ENCODE results near the gene KCNQ1. TPM values are rescaled to one million over a fixed set of nuclear protein-coding genes. Genes with fewer than 3 reads are reported as not detected.

KCNQ1 gene
- total RNA-seq, 1 experiment from 2014 or later = not detected

DNA sequence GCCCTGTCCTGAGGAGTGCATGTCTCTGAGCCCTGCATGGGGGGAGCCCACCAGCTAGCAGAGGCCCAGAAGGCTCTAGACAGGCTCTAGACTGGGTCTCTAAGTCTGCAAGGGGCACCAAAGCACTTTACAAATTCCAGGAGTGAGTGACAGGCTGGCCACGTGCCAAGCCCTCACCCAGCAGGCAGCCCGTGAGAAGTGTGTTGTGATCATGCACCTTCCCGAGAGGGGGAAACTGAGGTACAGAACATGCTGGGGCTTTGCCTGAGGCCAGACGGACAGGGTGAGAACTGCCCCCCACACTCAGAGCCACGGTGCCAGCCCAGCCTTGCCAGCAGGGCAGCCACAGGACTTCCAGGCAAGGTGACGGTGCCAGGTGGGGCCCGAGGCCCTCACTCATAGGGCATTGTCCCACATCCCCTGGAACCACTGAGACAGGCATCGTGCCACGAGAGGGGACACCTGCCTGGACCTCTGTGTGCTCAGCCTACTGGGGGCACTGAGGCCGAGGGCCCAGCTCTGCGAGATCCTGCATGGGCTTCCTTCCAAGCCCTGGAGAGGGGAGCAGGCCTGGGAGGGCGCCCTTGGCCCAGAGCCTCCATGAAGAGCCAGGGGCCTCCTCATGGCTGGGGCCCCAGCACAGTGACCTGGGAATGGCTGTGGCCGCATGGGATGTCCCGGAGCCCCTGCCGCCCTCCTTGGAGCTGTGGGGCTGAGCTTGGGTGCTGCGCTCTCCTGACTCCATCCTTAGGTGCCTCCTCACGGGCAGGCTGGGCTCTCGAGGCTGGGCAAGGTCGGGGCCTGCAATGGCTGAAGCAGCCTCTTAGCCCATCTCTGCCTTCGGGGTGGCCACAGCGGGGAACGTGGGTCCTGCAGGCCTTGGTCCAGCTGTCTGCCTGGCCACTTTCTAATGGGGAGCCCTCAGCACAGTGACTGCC, 133.5 kb downstream of the KCNQ1 start:
- DNase-seq = no peak
- no peak overlapping the region for H2AFZ ChIP-seq
- no peaks in the 10 kb centered on the region for H3K27me3 ChIP-seq (ENCODE audit: insufficient read depth, low read depth)
- H3K36me3 ChIP-seq (ENCODE audit: low read depth) = no peaks in the 10 kb centered on the region
- H3K27ac ChIP-seq = no peak overlapping the region
- H3K4me1 ChIP-seq (replicated peaks; ENCODE audit: insufficient read depth) = no peaks in the 10 kb centered on the region
- intact Hi-C loops (cut with micrococcal nuclease; ENCODE audit: unreplicated experiment) = no loop called here
- H3K79me2 ChIP-seq (ENCODE audit: low read depth) = no peaks in the 10 kb centered on the region
- no TSS peak for BruUV-seq (replicated peaks)
- H3K4me2 ChIP-seq = no peak overlapping the region
- POLR2A ChIA-PET (ENCODE audit: unreplicated experiment) = no interaction called here
- H3K9me2 ChIP-seq (ENCODE audit: insufficient read depth) = no peaks in the 10 kb centered on the region
- CTCF ChIA-PET = no interaction called here
- no peaks in the 10 kb centered on the region for H3F3A ChIP-seq (ENCODE audit: insufficient read depth, low read depth)
- no peaks in the 10 kb centered on the region for H4K20me1 ChIP-seq (ENCODE audit: insufficient read depth)
- no peak for TF ChIP-seq EZH2 (IDR thresholded peaks at IDR 0.05; ENCODE audit: low read depth)
- TF ChIP-seq, protein P1, sequence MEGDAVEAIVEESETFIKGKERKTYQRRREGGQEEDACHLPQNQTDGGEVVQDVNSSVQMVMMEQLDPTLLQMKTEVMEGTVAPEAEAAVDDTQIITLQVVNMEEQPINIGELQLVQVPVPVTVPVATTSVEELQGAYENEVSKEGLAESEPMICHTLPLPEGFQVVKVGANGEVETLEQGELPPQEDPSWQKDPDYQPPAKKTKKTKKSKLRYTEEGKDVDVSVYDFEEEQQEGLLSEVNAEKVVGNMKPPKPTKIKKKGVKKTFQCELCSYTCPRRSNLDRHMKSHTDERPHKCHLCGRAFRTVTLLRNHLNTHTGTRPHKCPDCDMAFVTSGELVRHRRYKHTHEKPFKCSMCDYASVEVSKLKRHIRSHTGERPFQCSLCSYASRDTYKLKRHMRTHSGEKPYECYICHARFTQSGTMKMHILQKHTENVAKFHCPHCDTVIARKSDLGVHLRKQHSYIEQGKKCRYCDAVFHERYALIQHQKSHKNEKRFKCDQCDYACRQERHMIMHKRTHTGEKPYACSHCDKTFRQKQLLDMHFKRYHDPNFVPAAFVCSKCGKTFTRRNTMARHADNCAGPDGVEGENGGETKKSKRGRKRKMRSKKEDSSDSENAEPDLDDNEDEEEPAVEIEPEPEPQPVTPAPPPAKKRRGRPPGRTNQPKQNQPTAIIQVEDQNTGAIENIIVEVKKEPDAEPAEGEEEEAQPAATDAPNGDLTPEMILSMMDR (conservative IDR thresholded peaks at IDR 0.05) = no peak
- no peak overlapping the region for H3K4me3 ChIP-seq
- no peaks in the 10 kb centered on the region for H3K9me3 ChIP-seq (ENCODE audit: insufficient read depth, low read depth)

DNA sequence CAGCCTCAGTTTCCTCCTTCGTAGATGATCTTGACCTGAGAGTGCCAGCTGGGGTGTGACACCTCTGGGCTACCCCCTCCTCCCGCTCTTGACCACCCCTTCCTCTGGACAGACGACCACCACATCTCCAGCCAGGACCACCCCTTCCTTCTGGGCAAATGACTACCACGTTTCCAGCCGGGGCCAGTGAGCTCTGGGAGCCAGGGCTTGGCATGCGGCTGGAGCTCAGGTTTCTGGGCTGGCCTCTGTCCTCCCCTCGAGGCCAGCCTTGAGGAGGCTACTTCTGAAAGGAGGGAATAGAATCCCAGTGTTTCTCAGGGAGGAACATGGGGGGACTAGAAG, 134.1 kb downstream of the KCNQ1 start:
- Histone ChIP-seq H4K20me1 (ENCODE audit: insufficient read depth) (no peaks in the 10 kb centered on the region), H2AFZ (no peak overlapping the region), H3K36me3 (ENCODE audit: low read depth) (no peaks in the 10 kb centered on the region), H3K27ac (no peak overlapping the region), H3K9me3 (ENCODE audit: insufficient read depth, low read depth) (no peaks in the 10 kb centered on the region), H3K27me3 (ENCODE audit: insufficient read depth, low read depth) (no peaks in the 10 kb centered on the region), H3K4me2 (no peak overlapping the region), H3K4me1 (replicated peaks; ENCODE audit: insufficient read depth) (no peaks in the 10 kb centered on the region), H3F3A (ENCODE audit: insufficient read depth, low read depth) (no peaks in the 10 kb centered on the region), H3K79me2 (ENCODE audit: low read depth) (no peaks in the 10 kb centered on the region), H3K4me3 (no peak overlapping the region), H3K9me2 (ENCODE audit: insufficient read depth) (no peaks in the 10 kb centered on the region)
- intact Hi-C loops (cut with micrococcal nuclease; ENCODE audit: unreplicated experiment) = no loop called here
- ChIA-PET POLR2A (ENCODE audit: unreplicated experiment) (no interaction called here), CTCF (no interaction called here)
- BruUV-seq (replicated peaks) = no TSS peak
- TF ChIP-seq, protein P1 (conservative IDR thresholded peaks at IDR 0.05) = no peak
- no peak for TF ChIP-seq EZH2 (IDR thresholded peaks at IDR 0.05; ENCODE audit: low read depth)
- no peak for DNase-seq

DNA sequence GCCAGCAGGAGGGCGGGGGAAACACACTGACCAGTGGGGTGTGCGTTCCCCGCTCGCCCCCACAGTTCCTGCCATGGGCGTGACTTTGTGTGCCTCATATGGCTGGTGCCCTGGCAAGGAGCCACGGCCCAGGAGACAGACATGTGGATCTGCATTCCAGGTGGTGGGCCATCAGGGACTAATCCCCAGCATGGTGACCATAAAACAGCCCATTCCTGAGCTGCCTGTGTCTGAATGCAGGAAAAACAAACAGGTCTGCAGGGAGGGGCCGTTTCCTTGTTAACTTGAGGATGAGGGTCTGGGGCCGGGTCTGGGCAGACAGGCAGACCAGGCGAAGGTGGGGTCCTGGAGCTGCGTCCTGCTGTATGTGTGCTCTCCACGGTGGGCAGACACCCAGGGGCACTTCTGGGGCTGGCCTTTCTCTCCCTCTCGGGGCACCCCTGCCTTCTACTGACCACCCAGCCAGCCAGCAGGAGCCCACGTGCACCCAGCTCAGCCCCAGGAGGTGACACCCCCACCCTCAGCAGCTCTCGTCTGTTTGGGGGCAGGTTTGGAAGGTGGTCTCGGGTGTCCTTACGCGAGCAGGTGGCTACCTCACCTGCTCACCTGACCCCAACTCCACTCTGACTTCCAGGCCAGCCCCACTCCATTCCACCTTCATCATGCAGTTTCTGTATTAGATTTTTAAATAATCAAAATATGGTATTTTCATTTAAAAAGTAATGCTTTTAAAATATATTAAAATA, 134.7 kb downstream of the KCNQ1 start:
- Histone ChIP-seq H4K20me1 (ENCODE audit: insufficient read depth) (no peaks in the 10 kb centered on the region), H3K27me3 (ENCODE audit: insufficient read depth, low read depth) (no peaks in the 10 kb centered on the region), H3F3A (ENCODE audit: insufficient read depth, low read depth) (no peaks in the 10 kb centered on the region), H3K9me2 (ENCODE audit: insufficient read depth) (no peaks in the 10 kb centered on the region), H3K36me3 (ENCODE audit: low read depth) (no peaks in the 10 kb centered on the region), H3K27ac (no peak overlapping the region), H3K79me2 (ENCODE audit: low read depth) (no peaks in the 10 kb centered on the region), H3K4me1 (replicated peaks; ENCODE audit: insufficient read depth) (no peaks in the 10 kb centered on the region), H2AFZ (no peak overlapping the region), H3K4me2 (no peak overlapping the region), H3K4me3 (no peak overlapping the region), H3K9me3 (ENCODE audit: insufficient read depth, low read depth) (no peaks in the 10 kb centered on the region)
- no peak for TF ChIP-seq EZH2 (IDR thresholded peaks at IDR 0.05; ENCODE audit: low read depth)
- TF ChIP-seq, protein P1 (conservative IDR thresholded peaks at IDR 0.05) = no peak
- ChIA-PET CTCF (no interaction called here), POLR2A (ENCODE audit: unreplicated experiment) (no interaction called here)
- intact Hi-C loops (cut with micrococcal nuclease; ENCODE audit: unreplicated experiment) = no loop called here
- no TSS peak for BruUV-seq (replicated peaks)
- DNase-seq = no peak
